Esophagus squamous epithelium (tissue), 4 donors: Measurements from ENCODE around the gene INSC.

Source experiments
- POLR2A ChIP-seq, 4 donors: fragments of 450-650 bp; IDR thresholded peaks; one replicate each; pipeline ENCODE4 v1.6.1; 2017; ENCODE audit warnings: antibody characterized with exemption in 4 of 4, mild to moderate bottlenecking in 4 of 4, moderate library complexity in 3 of 4
- TF ChIP-seq, protein P1 (sequence below), 6 experiments: fragments of 450-650 bp in 4 of 6; fragments of 200-600 bp in 2 of 6; sonication (generic) in 2 of 6; IDR thresholded peaks; one replicate each; pipeline ENCODE4 v1.5.1; 2016 to 2019; ENCODE audit warnings: antibody characterized with exemption in 6 of 6, mild to moderate bottlenecking in 4 of 6, moderate library complexity in 4 of 6

DNA sequence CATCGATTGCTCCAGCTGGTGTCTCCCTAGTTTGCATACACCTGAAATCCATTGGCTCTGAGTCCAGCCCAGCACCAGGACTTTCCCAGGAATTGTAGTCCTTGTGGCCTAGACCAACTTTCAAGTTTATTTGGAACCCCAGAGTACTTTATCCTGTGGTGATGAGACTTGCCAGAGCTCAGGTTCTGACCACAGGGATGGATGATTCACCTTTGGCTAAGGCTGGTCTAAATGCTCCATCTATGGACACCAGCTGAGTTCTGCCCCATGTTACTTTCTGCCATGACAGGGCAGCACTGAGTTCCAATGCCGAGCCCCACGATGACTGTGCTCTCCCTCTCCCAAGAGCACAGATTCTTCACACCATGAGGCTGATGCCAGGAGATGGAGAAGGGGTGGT, 17.3 kb upstream of the INSC start:
- TF ChIP-seq, protein P1, sequence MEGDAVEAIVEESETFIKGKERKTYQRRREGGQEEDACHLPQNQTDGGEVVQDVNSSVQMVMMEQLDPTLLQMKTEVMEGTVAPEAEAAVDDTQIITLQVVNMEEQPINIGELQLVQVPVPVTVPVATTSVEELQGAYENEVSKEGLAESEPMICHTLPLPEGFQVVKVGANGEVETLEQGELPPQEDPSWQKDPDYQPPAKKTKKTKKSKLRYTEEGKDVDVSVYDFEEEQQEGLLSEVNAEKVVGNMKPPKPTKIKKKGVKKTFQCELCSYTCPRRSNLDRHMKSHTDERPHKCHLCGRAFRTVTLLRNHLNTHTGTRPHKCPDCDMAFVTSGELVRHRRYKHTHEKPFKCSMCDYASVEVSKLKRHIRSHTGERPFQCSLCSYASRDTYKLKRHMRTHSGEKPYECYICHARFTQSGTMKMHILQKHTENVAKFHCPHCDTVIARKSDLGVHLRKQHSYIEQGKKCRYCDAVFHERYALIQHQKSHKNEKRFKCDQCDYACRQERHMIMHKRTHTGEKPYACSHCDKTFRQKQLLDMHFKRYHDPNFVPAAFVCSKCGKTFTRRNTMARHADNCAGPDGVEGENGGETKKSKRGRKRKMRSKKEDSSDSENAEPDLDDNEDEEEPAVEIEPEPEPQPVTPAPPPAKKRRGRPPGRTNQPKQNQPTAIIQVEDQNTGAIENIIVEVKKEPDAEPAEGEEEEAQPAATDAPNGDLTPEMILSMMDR (IDR thresholded peaks at IDR 0.05) = no peak
- TF ChIP-seq POLR2A (IDR thresholded peaks at IDR 0.05) = no peak
